GM18498 (cell line): ENCODE measurements around the gene ABCD3.
A peak's percentile ranks its signal among the peaks of the same experiment; 100 is the strongest.
"Not testable (repeated sequence)": the region's sequence is repeated elsewhere in the genome, so short reads cannot be mapped to it uniquely, and the experiment has no call there.

Experiments
- ATAC-seq: cut with Tn5 transposase; IDR thresholded peaks from one replicate; pipeline ENCODE4 v1.9.1; 2021; ENCODE audit warnings: mild to moderate bottlenecking, moderate library complexity; ENCODE audit not compliant: unreplicated experiment

Gene ABCD3

DNA sequence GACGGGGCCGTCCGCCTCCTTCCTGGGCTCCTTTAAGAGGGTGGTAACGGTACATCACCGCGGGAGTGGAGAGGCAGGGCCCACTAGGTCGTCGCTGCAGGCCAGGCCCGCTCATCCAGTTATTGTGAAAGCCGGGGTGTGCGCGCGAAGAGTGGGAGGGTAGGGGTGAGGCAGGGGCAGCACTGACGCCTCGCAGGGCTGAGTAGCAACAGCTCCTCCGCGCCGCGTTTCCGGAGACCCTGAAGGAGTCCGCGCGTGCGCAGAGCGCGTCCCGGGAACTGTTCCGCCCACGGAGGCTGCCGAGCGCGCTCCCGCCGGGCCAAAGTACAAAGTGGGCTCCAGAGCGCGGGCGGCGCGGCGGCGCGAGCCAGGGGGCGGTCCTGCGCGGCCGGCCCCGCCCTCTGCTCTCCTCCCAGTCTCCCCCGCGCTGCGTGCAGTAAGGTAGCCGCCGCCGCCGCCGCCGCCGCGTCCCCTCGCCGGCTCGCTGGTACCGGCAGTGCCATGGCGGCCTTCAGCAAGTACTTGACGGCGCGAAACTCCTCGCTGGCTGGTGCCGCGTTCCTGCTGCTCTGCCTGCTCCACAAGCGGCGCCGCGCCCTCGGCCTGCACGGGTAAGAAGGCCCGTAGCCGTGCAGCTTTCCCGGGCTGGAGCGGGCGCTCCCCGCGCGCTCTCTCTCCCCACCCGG is at the start of gene ABCD3:
TSS of gene ABCD3 (plus strand) at position 412 of the 686 bp plus-strand sequence. CDS start at position 502, 90 bp downstream.
- ATAC-seq = peak; percentile 96

DNA sequence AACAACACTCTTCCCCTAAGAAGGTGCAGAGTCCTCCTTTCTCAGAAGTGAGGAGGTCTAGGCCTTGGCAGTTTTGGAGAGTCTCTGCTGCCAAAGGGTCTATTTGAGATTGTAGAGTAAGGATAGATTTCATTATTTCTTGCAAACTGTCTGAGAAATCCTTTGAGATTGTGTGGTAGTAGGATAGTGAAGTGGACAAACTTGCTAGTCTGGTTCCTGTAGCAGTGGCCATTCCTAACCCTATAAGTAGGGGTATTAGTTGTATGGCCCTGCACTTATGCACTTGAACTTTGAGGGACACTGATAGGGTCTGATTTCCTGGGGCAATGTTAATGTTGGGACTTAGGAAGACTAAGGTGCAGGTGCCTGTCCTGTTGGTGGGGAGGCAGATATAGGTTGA is 45.4 kb upstream of the ABCD3 start:
- not testable (repeated sequence) for ATAC-seq

DNA sequence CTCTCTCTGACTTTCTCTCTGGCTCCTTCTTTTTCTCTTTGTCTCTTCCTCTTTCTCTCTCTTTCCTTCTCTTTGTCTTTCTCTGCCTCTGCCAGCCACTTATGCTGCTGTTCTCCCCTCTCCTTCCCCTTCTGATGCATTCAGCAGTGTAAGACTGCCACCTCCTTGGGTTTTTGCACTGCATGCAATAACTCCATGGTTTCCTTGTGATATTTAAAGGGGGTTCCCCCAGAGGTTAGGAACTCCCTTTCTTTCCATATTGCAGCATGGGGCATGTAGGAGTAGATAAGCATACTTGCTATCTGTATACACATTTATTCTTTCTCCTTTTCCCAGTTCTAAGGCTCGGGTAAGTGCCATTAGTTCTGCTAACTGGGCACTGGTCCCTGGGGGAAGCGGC is 44.9 kb upstream of the ABCD3 start:
- ATAC-seq = not testable (repeated sequence)

DNA sequence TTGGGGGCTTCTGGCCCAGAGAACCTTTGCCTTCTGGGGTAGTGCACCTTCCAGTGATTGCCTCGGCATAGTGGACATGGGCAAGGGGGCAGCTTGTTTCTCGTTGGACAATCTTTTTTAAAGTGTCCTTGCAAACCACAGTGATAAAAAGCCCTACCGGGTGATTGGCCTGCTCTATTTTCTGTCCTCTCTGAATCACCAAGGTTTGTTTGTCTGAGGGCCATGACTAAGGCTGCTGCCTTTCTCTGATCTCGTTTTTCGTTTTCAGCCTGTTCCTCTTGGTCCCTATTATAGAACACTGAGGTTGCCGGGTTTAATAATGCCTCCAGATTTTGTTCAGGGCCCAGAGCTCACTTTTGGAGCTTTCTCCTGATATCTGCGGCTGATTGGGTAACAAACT is 42.5 kb upstream of the ABCD3 start:
- not testable (repeated sequence) for ATAC-seq

DNA sequence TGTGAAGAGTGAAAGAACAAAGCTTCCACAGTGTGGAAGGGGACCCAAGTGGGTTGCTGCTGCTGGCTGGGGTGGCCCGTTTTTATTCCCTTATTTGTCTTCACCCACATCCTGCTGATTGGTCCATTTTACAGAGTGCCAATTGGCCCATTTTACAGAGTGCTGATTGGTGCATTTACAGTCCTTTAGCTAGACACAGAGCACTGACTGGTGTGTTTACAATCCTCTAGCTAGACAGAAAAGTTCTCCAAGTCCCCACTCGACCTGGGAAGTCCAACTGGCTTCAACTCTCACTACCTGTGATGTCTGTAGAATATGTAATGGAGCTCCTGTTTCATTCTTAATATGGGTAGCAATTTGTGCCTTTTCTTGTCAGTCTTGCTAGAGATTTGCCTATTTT is 39.7 kb upstream of the ABCD3 start:
- ATAC-seq = not testable (repeated sequence)

DNA sequence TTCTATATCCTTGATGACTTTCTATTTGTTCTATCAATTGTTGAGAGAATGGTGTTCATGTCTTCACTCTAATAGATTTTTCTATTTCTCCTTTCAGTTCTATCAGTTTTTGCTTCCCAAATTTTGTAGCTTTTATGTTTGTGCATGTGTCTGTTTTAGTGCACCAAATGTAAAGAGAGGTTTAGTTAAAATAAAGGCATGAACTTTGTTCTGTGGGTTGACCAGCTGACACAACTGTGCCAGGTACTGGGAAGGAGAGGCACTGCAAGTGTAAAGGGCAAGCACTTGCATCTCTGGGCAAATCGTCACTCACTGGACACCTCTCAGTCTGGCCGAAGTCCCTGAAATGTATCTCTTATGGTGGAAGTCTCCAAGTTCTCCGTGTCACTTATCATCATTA is 38.6 kb upstream of the ABCD3 start:
- ATAC-seq = no peak

DNA sequence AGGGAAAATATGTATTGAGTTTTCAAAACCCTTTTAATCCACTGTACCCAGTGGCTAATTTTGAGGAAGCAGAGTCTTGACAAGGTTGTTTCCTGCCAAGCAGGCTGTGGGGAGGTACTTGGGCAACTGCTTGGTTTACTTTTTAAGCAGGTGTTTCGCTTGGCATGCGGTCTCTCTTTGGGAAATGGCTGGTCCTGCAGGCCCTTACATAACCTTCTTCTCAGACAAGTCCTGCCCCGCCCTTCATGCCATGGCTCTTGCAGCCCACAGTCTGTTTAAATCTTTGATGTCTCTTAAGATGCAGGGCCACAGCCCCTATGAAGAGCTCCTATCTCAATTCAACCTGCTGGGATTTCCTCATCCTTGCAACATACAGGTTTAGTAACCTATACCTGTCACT is 36.0 kb upstream of the ABCD3 start:
- no peak for ATAC-seq

DNA sequence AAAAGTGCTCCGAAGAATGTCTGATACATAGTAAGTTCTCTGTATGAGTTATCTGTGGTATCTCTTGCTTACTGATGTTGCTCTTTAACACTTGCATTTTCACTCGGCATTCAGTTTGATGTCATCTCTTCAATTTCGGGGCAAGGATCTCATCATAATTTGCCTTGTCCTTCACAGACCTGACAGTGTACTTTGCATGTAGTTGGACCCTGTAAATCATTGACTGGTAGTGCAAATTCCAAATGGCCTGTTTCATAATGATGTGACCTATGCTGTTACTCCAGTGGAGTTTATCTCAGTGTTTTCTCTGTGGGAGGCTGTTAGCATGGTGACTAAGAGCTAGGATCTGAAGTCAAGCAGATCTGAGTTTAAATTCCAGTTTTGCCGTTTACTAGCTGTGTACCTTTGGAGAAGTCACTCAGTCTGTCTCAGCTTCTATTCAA is 34.2 kb upstream of the ABCD3 start:
- ATAC-seq = no peak

DNA sequence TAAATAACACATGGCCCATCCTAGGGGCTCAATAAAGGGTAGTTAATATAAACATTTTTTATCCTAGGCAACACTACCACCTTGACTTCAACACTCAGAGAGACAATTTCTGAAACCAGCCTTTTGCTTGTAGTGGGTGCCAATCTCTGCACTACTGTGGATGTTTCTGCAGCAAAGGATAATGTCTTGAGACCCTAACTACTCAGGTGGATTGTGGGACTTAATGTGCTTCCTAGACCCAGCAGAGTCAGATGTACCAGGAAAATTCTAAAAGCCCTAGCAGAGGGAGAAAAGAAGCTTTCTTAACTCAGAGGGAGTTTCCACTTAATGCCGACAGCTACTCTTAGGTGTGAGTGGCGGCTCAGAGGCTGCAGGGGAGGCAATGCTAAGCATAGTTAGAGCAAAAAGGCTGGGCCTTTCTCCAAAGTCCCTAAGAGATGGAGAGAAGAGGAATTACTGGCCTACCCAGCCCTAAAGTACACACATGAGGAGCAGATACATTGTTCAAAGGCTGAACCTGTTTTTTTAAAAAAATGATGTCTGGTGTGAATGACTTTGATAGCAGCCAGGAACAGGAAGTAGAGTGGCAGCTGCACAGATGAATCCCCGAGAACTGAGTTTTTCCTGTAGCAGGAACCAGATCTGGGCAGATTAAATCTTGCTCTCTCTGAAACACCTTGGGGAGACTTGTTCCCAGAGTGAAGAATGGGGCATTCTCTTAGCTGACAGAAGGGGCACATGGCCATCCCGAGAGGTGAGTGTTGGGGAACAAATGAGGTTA is 33.5 kb upstream of the ABCD3 start:
- no peak for ATAC-seq

DNA sequence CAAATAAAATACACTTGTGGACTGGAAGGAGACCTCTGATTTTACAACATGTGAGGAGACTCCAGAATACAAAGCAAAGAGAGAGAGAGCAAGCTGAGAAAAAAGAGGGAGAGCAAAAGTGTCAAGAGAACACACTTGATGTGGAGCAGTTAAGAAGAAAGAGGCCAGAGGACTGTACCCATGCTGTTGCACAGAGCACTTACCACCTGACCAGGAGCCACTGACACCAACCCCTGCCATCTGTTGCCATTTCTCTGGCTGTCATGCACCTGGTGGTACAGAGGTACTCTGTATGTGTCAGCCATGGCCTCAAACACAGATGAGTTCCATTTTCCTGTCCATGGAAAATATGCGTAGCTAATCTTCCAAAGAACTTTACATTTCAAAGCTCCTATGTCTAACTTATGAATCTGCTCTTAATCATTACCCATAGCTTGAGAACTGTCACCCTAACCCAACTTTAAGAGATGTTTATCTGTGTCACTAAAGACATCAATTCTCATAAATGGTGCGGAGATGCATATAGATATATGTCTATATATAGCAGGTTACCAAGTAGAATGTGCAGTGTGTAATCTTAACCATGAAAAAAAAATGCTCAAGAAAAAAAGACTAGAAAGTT is 32.8 kb upstream of the ABCD3 start:
- no peak for ATAC-seq

DNA sequence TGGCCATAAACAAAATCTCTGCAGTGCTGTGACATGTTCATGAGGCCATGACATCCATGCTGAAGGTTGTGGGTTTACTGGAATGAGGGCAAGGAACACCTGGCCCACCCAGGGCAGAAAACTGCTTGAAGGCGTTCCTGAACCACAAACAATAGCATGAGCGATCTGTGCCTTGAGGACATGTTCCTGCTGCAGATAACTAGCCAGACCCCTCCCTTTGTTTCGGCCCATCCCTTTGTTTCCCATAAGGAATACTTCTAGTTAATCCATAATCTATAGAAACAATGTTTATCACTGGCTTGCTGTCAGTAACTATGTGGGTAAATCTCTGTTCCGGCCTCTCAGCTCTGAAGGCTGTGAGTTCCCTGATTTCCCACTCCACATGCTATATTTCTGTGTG is 28.9 kb upstream of the ABCD3 start:
- ATAC-seq = no peak

DNA sequence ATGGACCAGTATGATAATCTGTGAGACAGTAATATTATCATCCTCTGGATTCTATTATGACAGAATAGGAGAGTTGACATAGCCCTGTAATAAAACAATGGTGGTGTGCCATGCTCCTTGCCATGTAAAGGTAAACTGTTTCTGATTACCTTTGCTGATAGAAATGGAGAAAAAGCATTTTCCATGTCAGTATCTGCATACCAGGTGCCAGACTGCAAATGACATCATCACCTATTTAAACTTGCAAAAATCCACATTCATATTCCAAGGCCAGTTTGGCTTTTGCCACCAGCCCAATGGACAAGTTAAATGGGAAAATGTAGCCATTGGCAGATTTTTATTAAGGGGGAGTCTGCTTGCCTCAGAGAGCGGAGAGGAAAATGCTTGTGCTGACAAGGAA is 23.9 kb upstream of the ABCD3 start:
- ATAC-seq = no peak

DNA sequence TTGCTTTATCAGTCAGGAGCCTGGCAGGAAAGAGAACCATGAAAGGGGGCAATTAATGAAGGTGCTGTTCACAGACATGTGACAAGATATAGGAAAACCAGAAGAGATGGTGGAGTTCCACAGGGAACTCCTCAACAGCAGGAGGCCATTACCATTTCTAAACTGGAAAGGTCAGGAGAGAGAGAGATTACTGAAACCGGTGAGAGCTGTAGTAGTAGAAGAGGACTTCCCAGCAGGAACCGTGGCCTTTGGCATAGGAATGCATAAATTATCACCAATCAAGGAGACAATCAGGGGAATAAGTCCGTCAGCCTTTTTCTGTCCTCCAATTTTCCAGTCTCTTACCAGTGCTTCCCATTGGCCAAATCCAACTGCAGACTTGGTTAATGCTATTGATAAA is 23.0 kb upstream of the ABCD3 start:
- no peak for ATAC-seq

DNA sequence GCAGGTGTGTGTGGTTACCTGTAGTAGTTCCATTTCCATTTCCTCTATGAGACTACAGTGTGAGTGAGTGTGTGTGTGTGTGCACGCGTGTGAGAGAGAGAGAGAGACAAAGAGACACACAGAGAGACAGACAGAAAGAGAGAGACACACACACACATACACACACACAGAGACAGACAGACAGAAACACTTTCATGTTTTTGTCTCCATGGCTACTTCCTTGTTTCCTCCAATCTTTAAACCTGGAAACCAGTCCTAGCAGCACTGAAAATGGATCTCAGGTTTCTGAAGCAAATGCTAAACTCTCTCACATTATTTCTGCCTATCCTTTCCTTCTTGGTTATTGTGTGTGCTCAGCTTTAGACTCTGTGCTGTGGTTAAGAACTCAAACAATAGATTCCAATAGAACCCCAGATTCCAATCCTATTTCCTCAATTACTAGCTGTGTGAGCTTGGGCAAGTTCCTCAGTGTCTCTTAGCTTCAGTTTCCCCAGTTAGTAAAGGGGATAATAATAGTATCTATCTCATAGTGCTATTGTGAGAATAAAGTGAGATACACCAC is 22.4 kb upstream of the ABCD3 start:
- no peak for ATAC-seq

DNA sequence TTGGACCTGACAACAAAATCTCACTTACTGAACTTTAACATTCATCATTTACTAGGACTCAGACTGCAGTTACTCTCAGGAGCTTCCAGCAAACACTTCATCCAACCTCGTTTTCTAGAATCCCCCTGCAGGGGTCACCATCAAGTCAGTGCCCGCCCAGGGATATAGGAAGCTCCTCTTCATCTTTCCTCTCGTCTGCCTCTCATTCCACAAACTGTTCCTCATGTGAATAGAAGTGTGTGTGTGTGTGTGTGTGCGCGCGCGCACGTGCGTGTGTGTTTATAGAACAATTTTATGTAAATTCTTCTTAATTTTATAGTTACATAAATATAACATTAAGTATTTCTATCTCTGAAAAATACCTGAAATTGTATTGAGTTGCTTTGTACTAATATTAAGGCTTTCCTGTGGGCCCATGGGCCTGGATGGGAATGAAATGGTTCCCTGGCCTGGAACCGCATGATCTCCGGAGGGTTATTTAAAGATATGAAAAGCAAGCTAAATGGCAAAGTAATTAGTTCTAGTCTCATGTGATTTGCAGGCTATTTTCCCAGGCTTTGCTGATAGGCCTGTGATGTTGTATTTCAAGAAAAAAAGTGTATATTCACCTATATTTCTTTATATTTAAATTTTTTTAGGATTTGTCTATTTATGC is 21.7 kb upstream of the ABCD3 start:
- ATAC-seq = no peak

DNA sequence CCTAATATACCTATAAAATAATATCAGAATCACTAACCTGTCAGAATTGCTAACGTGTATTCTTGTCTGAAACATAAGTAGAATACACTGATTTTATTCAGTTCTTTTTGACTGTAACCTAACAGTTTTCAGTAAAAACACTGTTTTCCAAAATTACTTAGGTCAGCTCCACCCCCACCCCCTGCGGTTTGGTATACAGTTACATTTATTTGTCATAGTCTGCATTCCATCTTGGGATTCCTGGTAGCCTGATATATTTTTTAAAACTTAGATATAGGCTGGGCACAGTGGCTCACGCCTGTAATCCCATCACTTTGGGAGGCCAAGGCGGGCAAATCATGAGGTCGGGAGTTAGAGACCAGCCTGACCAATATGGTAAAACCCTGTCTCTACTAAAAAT is 19.8 kb upstream of the ABCD3 start:
- ATAC-seq = no peak

DNA sequence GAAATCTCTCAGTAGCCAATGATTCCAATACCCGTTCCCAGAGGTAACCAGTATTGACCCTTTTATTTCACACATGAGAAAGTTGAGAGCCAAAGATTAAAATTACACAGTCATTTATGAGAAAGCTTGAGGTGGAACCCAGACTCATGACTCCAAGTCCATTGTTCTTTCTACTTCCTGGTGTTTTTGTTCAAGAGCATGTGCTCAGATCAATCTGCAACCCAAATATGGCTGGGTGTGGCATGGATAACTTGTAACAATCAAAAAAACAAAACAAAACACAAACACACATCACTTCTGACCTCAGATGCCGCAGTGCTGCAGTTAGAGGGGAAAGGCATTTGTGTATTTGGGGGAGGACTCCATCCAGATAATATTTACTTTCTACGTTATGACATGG is 18.7 kb upstream of the ABCD3 start:
- no peak for ATAC-seq

DNA sequence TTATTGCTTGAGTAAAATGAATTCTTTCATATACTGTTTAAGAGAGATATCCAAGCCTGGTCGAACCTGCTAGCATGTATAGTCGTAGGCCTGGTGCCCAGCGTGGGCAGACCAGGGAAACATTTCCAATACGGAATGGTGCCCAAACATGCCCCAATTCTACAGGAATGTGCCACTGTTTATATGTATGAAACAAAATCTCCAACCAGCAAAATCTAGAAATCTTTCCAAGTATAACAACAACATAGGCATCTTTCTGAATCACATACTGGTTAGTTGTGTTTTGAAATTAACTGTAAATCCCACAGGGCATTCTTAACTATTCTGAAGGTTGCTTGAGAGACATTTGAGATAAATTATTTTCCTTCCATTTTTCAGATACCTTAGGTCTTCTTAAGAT is 17.0 kb upstream of the ABCD3 start:
- ATAC-seq = no peak

DNA sequence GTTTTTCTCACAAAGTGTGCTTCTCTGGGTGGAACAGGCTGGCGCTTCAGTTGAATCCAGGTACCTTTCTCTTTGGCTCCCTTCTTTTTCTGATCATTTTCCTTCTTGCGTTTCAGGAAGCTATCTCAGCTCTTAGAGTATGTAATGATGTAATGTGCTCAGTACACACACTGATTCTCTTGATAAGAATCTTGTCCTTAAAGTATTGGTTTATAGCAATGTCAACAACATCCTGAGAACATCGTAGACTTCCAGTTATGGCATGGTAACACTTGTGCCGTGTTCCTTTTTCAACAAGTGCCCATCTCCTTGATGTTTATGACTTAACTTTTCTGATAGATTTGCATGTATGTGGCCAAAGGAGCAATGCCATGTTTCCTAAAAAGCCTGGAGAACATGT is 11.7 kb upstream of the ABCD3 start:
- ATAC-seq = no peak

DNA sequence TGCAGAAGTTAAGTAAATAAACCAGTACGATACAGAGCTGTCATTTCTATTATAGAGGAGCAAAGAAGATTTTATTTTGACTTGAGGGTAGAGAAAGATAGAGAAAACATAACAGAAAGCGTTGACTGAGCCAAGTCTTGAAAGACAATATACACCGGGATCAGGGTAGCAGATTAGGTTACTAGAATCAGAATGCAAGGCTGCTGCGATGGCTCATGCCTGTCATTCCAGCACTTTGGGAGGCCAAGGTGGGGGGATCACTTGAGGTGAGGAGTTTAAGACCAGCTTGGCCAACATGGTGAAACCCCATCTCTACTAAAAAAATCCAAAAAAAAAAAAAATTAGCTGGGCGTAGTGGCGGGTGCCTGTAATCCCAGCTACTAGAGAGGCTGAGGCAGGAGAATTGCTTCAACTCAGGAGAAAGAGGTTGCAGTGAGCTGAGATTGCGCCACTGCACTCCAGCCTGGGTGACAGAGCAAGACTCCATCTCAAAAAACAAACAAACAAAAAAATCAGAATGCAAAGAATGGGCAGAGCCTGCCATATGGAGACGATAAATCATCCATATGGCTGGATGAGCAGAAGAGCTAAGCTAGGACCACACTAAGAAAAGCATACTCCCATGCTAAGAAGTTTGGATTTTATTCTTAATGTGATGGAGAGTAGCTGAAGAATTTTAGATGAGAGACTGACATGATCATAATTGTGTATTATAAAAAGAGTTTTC is 9.9 kb upstream of the ABCD3 start:
- no peak for ATAC-seq

DNA sequence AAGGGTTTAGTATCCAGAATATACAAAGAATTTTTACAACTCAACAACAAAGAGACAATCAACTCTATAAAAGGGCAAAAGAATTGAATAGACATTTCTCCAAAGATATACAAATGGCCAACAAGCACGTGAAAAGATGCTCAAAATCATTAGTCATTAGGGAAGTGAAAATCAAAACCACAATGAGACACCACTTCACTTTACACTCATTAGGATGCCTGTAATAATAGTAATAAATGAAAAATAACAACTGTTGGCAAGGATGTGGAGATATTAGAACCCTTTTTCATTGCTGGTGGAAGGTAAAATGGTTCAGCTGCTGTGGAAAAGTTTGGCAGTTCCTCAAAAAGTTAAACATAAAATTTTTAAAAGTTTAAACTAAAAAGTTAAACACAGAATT is 7.0 kb upstream of the ABCD3 start:
- peak; percentile 78 for ATAC-seq
